Memory B cell (primary cell): Measurements from ENCODE around the gene PHF20.
A peak's percentile ranks its signal among the peaks of the same experiment; 100 is the strongest.
"Not testable (repeated sequence)": the region's sequence is repeated elsewhere in the genome, so short reads cannot be mapped to it uniquely, and the experiment has no call there.

ENCODE experiments used
- ATAC-seq: fragments of 150-1000 bp; cut with Tn5 transposase; 2 replicates; pipeline ENCODE4 v1.10.0; 2021; ENCODE audit warnings: low read depth, mild to moderate bottlenecking, moderate library complexity
- DNase-seq, 2 donors: peaks; one replicate each; pipeline ENCODE4 v3.0.0; 2022; ENCODE audit warnings: low spot score in 2 of 2
- H3K27ac Mint-ChIP-seq: one replicate; pipeline ENCODE4 v1.8.0; 2022; ENCODE audit warnings: mild to moderate bottlenecking, moderate library complexity, mixed read lengths
- H3K27me3 Mint-ChIP-seq: one replicate; pipeline ENCODE4 v1.8.0; 2022; ENCODE audit warnings: mixed read lengths
- H3K36me3 Mint-ChIP-seq: one replicate; pipeline ENCODE4 v1.8.0; 2022; ENCODE audit warnings: mild to moderate bottlenecking, mixed read lengths
- H3K4me1 Mint-ChIP-seq: one replicate; pipeline ENCODE4 v1.8.0; 2022; ENCODE audit warnings: mixed read lengths
- H3K4me3 Mint-ChIP-seq: one replicate; pipeline ENCODE4 v1.8.0; 2022; ENCODE audit warnings: mild to moderate bottlenecking, moderate library complexity, mixed read lengths
- H3K9me3 Mint-ChIP-seq: one replicate; pipeline ENCODE4 v1.8.0; 2022; ENCODE audit warnings: mixed read lengths

PHF20 gene

GRCh38 chr20:35771689-35772562 lies at the start of gene PHF20:
PHF20 (plus strand) TSS chr20:35772015; CDS start chr20:35801523, 29,508 bp downstream.
- Mint-ChIP-seq H3K27me3 (no peaks in the 10 kb centered on the region), H3K27ac (peak within 1 kb of the TSS; percentile 100), H3K9me3 (no peaks in the 10 kb centered on the region), H3K4me1 (peaks cover 46% of the 10 kb centered on the region), H3K4me3 (peak within 1 kb of the TSS; percentile 84), H3K36me3 (peaks cover 11% of the 10 kb centered on the region)
- ATAC-seq (peak; percentile 73), DNase-seq (peak; percentile 97 to 99)

GRCh38 chr20:35723275-35723639 lies 48.6 kb upstream of the PHF20 start:
- not testable (repeated sequence) for H3K4me3 Mint-ChIP-seq, H3K4me1 Mint-ChIP-seq, H3K27me3 Mint-ChIP-seq, H3K27ac Mint-ChIP-seq, H3K9me3 Mint-ChIP-seq, ATAC-seq, DNase-seq
- H3K36me3 Mint-ChIP-seq: peaks cover 34% of the 10 kb centered on the region

- ATAC-seq, H3K9me3 Mint-ChIP-seq, H3K4me3 Mint-ChIP-seq, H3K4me1 Mint-ChIP-seq, H3K27me3 Mint-ChIP-seq, H3K27ac Mint-ChIP-seq, DNase-seq: not testable (repeated sequence)
- H3K36me3 Mint-ChIP-seq: peaks cover 34% of the 10 kb centered on the region
These were observed 48.0 kb upstream of the PHF20 start for GRCh38 chr20:35723652-35724320.

GRCh38 chr20:35724321-35725230 lies 47.2 kb upstream of the PHF20 start:
- H3K4me1 Mint-ChIP-seq: peaks cover 8% of the 10 kb centered on the region
- no peaks in the 10 kb centered on the region for H3K27me3 Mint-ChIP-seq
- no peak overlapping the region for H3K4me3 Mint-ChIP-seq
- ATAC-seq: no peak
- no peak for DNase-seq
- no peaks in the 10 kb centered on the region for H3K9me3 Mint-ChIP-seq
- peaks cover 32% of the 10 kb centered on the region for H3K36me3 Mint-ChIP-seq
- H3K27ac Mint-ChIP-seq: no peak overlapping the region

- no peaks in the 10 kb centered on the region for H3K9me3 Mint-ChIP-seq
- ATAC-seq (peak; percentile 10), DNase-seq (no peak)
- peaks cover 9% of the 10 kb centered on the region for H3K4me1 Mint-ChIP-seq
- H3K27me3 Mint-ChIP-seq: no peaks in the 10 kb centered on the region
- H3K4me3 Mint-ChIP-seq: no peak overlapping the region
- H3K27ac Mint-ChIP-seq: no peak overlapping the region
- H3K36me3 Mint-ChIP-seq: peaks cover 29% of the 10 kb centered on the region
These were observed 44.7 kb upstream of the PHF20 start for GRCh38 chr20:35726842-35727711.

- Mint-ChIP-seq H3K27ac (no peak overlapping the region), H3K4me1 (peaks cover 10% of the 10 kb centered on the region), H3K27me3 (no peaks in the 10 kb centered on the region), H3K36me3 (peaks cover 30% of the 10 kb centered on the region), H3K4me3 (no peak overlapping the region), H3K9me3 (no peaks in the 10 kb centered on the region)
- ATAC-seq: no peak
- no peak for DNase-seq
These were observed 42.5 kb upstream of the PHF20 start for GRCh38 chr20:35729283-35729807.

GRCh38 chr20:35729836-35730582 lies 41.8 kb upstream of the PHF20 start:
- no peak overlapping the region for H3K27ac Mint-ChIP-seq
- peaks cover 13% of the 10 kb centered on the region for H3K4me1 Mint-ChIP-seq
- no peak for ATAC-seq

GRCh38 chr20:35730583-35731468 lies 41.0 kb upstream of the PHF20 start:
- Mint-ChIP-seq H3K4me1 (peaks cover 13% of the 10 kb centered on the region), H3K4me3 (no peak overlapping the region), H3K27ac (no peak overlapping the region), H3K27me3 (no peaks in the 10 kb centered on the region), H3K9me3 (no peaks in the 10 kb centered on the region), H3K36me3 (peaks cover 26% of the 10 kb centered on the region)
- no peak for DNase-seq
- ATAC-seq: no peak

More at GRCh38 chr20:35729836-35730582, 41.8 kb upstream of the PHF20 start:
- DNase-seq: no peak
- H3K36me3 Mint-ChIP-seq: peaks cover 27% of the 10 kb centered on the region
- no peaks in the 10 kb centered on the region for H3K9me3 Mint-ChIP-seq
- H3K4me3 Mint-ChIP-seq: no peak overlapping the region
- H3K27me3 Mint-ChIP-seq: no peaks in the 10 kb centered on the region

- DNase-seq (no peak), ATAC-seq (no peak)
- no peak overlapping the region for H3K27ac Mint-ChIP-seq
- H3K4me3 Mint-ChIP-seq: no peak overlapping the region
- H3K9me3 Mint-ChIP-seq: no peaks in the 10 kb centered on the region
- H3K36me3 Mint-ChIP-seq: peaks cover 27% of the 10 kb centered on the region
- peaks cover 13% of the 10 kb centered on the region for H3K4me1 Mint-ChIP-seq
- no peaks in the 10 kb centered on the region for H3K27me3 Mint-ChIP-seq
These were observed 40.4 kb upstream of the PHF20 start for GRCh38 chr20:35731469-35731788.

GRCh38 chr20:35731862-35732643 lies 39.8 kb upstream of the PHF20 start:
- peaks cover 13% of the 10 kb centered on the region for H3K4me1 Mint-ChIP-seq
- H3K9me3 Mint-ChIP-seq: no peaks in the 10 kb centered on the region
- H3K36me3 Mint-ChIP-seq: peaks cover 22% of the 10 kb centered on the region
- H3K4me3 Mint-ChIP-seq: no peak overlapping the region
- DNase-seq (no peak), ATAC-seq (no peak)
- no peaks in the 10 kb centered on the region for H3K27me3 Mint-ChIP-seq
- H3K27ac Mint-ChIP-seq: no peak overlapping the region

GRCh38 chr20:35732644-35732982 lies 39.2 kb upstream of the PHF20 start:
- no peaks in the 10 kb centered on the region for H3K27me3 Mint-ChIP-seq
- H3K4me1 Mint-ChIP-seq: peaks cover 13% of the 10 kb centered on the region
- peaks cover 22% of the 10 kb centered on the region for H3K36me3 Mint-ChIP-seq
- no peak overlapping the region for H3K4me3 Mint-ChIP-seq
- DNase-seq (no peak), ATAC-seq (no peak)
- H3K9me3 Mint-ChIP-seq: no peaks in the 10 kb centered on the region
- peak overlapping the region; percentile 24 for H3K27ac Mint-ChIP-seq
